Fibroblast of the aortic adventitia (primary cell): ENCODE data around the gene SLC24A3. TPM values are rescaled to one million over a fixed set of nuclear protein-coding genes. Genes with fewer than 3 reads are reported as not detected.

Experiments
- DNase-seq: peaks from one replicate; pipeline ENCODE4 v3.0.0-alpha.2; 2010; ENCODE audit warnings: low read depth
- H3K4me3 ChIP-seq: 2 replicates; pipeline ENCODE4 v1.5.1; 2011; ENCODE audit warnings: low read depth, mild to moderate bottlenecking, control low read depth, low read length, moderate library complexity
- CTCF ChIP-seq: IDR thresholded peaks from 2 replicates; pipeline ENCODE4 v1.5.1; 2011; ENCODE audit warnings: mild to moderate bottlenecking, low read length, control low read depth, inconsistent platforms; ENCODE audit not compliant: insufficient read depth
- total RNA-seq: library from RNA; depleted of rRNA; stranded (reverse); fragments of >200 nt; gene quantifications from 2 replicates; pipeline ENCODE4 v1.2.3, GENCODE V29; 2012; ENCODE audit warnings: low replicate concordance

SLC24A3 gene
- total RNA-seq, 1 donor, result not detected

GRCh38 chr20:19712721-19713260 lies 500.3 kb downstream of the SLC24A3 start:
- DNase-seq, result no peak
- H3K4me3 ChIP-seq, result no peak overlapping the region
- TF ChIP-seq CTCF, result no peak

- DNase-seq, result no peak
- no peak overlapping the region for H3K4me3 ChIP-seq
These were observed 501.6 kb downstream of the SLC24A3 start for GRCh38 chr20:19713822-19714578.

GRCh38 chr20:19714579-19714840 lies 502.1 kb downstream of the SLC24A3 start:
- H3K4me3 ChIP-seq, result no peak overlapping the region
- no peak for DNase-seq
- TF ChIP-seq CTCF, result no peak

More at GRCh38 chr20:19713822-19714578, 501.6 kb downstream of the SLC24A3 start:
- no peak for TF ChIP-seq CTCF

GRCh38 chr20:19715986-19716385 lies 503.5 kb downstream of the SLC24A3 start:
- TF ChIP-seq CTCF, result no peak
- no peak overlapping the region for H3K4me3 ChIP-seq
- no peak for DNase-seq

- no peak overlapping the region for H3K4me3 ChIP-seq
- no peak for TF ChIP-seq CTCF
- no peak for DNase-seq
These were observed 506.4 kb downstream of the SLC24A3 start for GRCh38 chr20:19718880-19719279.

GRCh38 chr20:19720991-19721390 lies 508.5 kb downstream of the SLC24A3 start:
- no peak overlapping the region for H3K4me3 ChIP-seq
- TF ChIP-seq CTCF, result no peak

GRCh38 chr20:19723051-19723450 lies 510.6 kb downstream of the SLC24A3 start:
- TF ChIP-seq CTCF, result no peak
- H3K4me3 ChIP-seq, result no peak overlapping the region
- no peak for DNase-seq

More at GRCh38 chr20:19720991-19721390, 508.5 kb downstream of the SLC24A3 start:
- no peak for DNase-seq
